ENCODE measurements around the gene SPEG.

DNA sequence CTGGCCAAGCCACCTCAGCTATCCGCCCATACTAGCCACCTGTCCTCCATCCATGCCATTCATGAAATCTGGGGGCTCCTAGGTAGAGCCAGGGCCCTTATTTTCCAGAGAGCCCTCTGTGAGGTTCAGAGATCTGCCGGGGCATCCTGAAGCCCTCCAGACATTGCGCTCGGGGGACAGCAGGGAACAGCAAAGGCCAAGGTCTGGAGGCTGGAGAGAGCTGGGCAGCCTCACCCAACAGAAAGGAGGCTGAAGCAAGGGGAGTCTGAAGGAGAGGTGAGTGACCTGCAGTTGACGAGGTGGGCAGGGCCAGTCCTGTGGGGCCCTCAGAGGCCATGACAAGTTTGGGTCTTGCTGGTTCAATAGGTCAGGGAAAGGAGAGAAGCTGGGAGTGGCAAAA lies 25.0 kb upstream of the SPEG start:
- TF ChIP-seq, protein P1, sequence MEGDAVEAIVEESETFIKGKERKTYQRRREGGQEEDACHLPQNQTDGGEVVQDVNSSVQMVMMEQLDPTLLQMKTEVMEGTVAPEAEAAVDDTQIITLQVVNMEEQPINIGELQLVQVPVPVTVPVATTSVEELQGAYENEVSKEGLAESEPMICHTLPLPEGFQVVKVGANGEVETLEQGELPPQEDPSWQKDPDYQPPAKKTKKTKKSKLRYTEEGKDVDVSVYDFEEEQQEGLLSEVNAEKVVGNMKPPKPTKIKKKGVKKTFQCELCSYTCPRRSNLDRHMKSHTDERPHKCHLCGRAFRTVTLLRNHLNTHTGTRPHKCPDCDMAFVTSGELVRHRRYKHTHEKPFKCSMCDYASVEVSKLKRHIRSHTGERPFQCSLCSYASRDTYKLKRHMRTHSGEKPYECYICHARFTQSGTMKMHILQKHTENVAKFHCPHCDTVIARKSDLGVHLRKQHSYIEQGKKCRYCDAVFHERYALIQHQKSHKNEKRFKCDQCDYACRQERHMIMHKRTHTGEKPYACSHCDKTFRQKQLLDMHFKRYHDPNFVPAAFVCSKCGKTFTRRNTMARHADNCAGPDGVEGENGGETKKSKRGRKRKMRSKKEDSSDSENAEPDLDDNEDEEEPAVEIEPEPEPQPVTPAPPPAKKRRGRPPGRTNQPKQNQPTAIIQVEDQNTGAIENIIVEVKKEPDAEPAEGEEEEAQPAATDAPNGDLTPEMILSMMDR (conservative IDR thresholded peaks at IDR 0.05), result no peak
- no peak for TF ChIP-seq ZFX (IDR thresholded peaks at IDR 0.05)

Measured in C4-2B (cell line).